Breast epithelium (tissue), 4 donors: ENCODE results near the gene EXOC3L1. TPM values are rescaled to one million over a fixed set of nuclear protein-coding genes. Genes with fewer than 3 reads are reported as not detected.
A peak's percentile ranks its signal among the peaks of the same experiment; 100 is the strongest.

Experiments
- DNase-seq, 2 donors: peaks; one replicate each; pipeline ENCODE4 v3.0.0-alpha.2; 2019; ENCODE audit warnings: low spot score in 2 of 2
- H3K27ac ChIP-seq, 2 donors: fragments of 200-600 bp; sonication (generic) in 1 of 2; one replicate each; pipeline ENCODE4 v1.5.1; 2016 to 2019; ENCODE audit warnings: mild to moderate bottlenecking in 1 of 2
- H3K27me3 ChIP-seq, 2 donors: fragments of 200-600 bp; sonication (generic) in 1 of 2; one replicate each; pipeline versions ENCODE4 v1.5.1 to v1.6.0; 2017 to 2019; ENCODE audit warnings: control low read depth in 1 of 2, mild to moderate bottlenecking in 1 of 2
- H3K36me3 ChIP-seq: fragments of 200-600 bp; one replicate; pipeline ENCODE4 v1.5.1; 2019
- H3K4me1 ChIP-seq, 2 donors: fragments of 200-600 bp; sonication (generic); one replicate each; pipeline ENCODE4 v1.5.1; 2016 to 2019; ENCODE audit warnings: control low read depth in 1 of 2
- H3K4me3 ChIP-seq, 3 donors: fragments of 200-600 bp; sonication (generic); 1 replicate in 2 of 3; 2 replicates in 1 of 3; pipeline ENCODE4 v1.5.1; 2016 to 2019; ENCODE audit warnings: mild to moderate bottlenecking in 3 of 3, moderate library complexity in 2 of 3
- H3K9me3 ChIP-seq, 2 donors: fragments of 200-600 bp; sonication (generic) in 1 of 2; one replicate each; pipeline ENCODE4 v1.5.1; 2016 to 2019; ENCODE audit warnings: control low read depth in 1 of 2
- POLR2A ChIP-seq: fragments of 450-650 bp; IDR thresholded peaks from one replicate; pipeline ENCODE4 v1.6.1; 2016; ENCODE audit warnings: antibody characterized with exemption, mild to moderate bottlenecking, moderate library complexity
- POLR2AphosphoS5 ChIP-seq, 3 donors: sonication (generic); formaldehyde crosslinking; IDR thresholded peaks; one replicate each; pipeline ENCODE4 v1.6.1; 2017; ENCODE audit warnings: antibody characterized with exemption in 3 of 3
- intact Hi-C: fragments of 100-400 bp; cut with DNase I; formaldehyde crosslinking; loops from one replicate; pipeline ENCODE4 v1.15.1; 2023; ENCODE audit warnings: low total_unique reads
- total RNA-seq, 3 donors: library from RNA; depleted of rRNA; stranded (reverse); fragments of >200 nt; gene quantifications; one replicate each; pipeline ENCODE4 v1.1.0, GENCODE V29; 2016
- TF ChIP-seq, protein P1 (sequence below), 3 donors: fragments of 450-650 bp; IDR thresholded peaks; one replicate each; pipeline ENCODE4 v1.5.1; 2016 to 2017; ENCODE audit warnings: antibody characterized with exemption in 3 of 3, mild to moderate bottlenecking in 3 of 3, moderate library complexity in 3 of 3

EXOC3L1 gene
- total RNA-seq, 3 donors from 2014 or later: 1.1 to 3.6 (median 2.2) TPM

DNA sequence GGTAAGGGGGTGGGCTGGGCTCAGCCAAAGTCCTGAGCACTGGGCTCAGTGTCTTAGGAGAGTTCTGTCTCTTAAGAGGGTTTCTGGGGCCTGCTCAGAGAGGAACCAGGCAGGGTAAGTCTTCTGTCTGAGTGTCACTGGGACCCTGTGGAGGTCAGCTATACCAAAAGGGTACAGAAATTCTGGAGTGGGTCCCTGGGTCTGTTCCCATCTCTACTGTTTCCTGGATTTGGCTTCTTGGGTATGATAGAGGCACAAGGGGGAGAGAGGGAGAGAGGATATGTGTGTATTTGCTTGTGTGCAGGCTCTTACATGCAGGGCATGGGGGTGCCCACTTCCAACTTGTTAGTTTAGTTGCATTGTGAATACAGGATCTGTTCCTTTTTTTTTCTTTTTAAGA is 3.6 kb upstream of the EXOC3L1 start:
- intact Hi-C loops: no loop called here

DNA sequence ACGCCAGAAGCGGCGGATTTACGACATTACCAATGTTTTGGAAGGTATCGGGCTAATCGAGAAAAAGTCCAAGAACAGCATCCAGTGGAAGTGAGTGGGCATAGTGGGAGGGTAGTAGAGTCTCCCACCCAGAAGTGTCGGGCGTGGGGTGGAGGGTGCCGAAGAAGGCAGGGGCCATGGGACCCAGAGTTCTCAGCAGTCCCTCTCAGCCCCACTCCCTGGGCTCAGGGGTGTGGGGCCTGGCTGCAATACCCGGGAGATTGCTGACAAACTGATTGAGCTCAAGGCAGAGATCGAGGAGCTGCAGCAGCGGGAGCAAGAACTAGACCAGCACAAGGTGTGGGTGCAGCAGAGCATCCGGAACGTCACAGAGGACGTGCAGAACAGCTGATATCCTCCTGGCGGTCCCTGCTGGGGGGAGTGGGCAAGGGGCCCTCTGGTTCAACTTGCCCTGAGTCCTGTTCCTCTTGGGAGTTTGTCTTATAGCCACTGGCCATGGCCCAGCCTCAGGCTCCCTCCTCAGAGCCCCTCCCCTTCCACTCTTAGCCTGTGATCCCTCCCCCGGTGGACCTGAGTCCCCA is 2.9 kb upstream of the EXOC3L1 start:
- no peak for DNase-seq
- Histone ChIP-seq H3K9me3 (no peaks in the 10 kb centered on the region), H3K4me3 (peak overlapping the region; percentile 85 to 94 (median 93)), H3K27me3 (no peaks in the 10 kb centered on the region), H3K4me1 (peaks cover 5 to 17% of the 10 kb centered on the region in 2 donors), H3K36me3 (no peaks in the 10 kb centered on the region), H3K27ac (peak overlapping the region in 1 of 2 donors; percentile 69)
- no peak for TF ChIP-seq POLR2A
- TF ChIP-seq, protein P1, sequence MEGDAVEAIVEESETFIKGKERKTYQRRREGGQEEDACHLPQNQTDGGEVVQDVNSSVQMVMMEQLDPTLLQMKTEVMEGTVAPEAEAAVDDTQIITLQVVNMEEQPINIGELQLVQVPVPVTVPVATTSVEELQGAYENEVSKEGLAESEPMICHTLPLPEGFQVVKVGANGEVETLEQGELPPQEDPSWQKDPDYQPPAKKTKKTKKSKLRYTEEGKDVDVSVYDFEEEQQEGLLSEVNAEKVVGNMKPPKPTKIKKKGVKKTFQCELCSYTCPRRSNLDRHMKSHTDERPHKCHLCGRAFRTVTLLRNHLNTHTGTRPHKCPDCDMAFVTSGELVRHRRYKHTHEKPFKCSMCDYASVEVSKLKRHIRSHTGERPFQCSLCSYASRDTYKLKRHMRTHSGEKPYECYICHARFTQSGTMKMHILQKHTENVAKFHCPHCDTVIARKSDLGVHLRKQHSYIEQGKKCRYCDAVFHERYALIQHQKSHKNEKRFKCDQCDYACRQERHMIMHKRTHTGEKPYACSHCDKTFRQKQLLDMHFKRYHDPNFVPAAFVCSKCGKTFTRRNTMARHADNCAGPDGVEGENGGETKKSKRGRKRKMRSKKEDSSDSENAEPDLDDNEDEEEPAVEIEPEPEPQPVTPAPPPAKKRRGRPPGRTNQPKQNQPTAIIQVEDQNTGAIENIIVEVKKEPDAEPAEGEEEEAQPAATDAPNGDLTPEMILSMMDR (IDR thresholded peaks at IDR 0.05): no peak
- TF ChIP-seq POLR2AphosphoS5 (IDR thresholded peaks at IDR 0.05): no peak
- intact Hi-C loops: no loop called here

More for the DNA sequence above, 3.6 kb upstream of the EXOC3L1 start:
- Histone ChIP-seq H3K27me3 (no peaks in the 10 kb centered on the region), H3K4me1 (peaks cover 5 to 24% of the 10 kb centered on the region in 2 donors), H3K9me3 (no peaks in the 10 kb centered on the region), H3K4me3 (peak overlapping the region; percentile 85 to 94 (median 93)), H3K27ac (no peak overlapping the region), H3K36me3 (no peaks in the 10 kb centered on the region)
- DNase-seq: no peak
- TF ChIP-seq, protein P1 (IDR thresholded peaks at IDR 0.05): no peak
- TF ChIP-seq POLR2AphosphoS5 (IDR thresholded peaks at IDR 0.05) (no peak), POLR2A (no peak)

DNA sequence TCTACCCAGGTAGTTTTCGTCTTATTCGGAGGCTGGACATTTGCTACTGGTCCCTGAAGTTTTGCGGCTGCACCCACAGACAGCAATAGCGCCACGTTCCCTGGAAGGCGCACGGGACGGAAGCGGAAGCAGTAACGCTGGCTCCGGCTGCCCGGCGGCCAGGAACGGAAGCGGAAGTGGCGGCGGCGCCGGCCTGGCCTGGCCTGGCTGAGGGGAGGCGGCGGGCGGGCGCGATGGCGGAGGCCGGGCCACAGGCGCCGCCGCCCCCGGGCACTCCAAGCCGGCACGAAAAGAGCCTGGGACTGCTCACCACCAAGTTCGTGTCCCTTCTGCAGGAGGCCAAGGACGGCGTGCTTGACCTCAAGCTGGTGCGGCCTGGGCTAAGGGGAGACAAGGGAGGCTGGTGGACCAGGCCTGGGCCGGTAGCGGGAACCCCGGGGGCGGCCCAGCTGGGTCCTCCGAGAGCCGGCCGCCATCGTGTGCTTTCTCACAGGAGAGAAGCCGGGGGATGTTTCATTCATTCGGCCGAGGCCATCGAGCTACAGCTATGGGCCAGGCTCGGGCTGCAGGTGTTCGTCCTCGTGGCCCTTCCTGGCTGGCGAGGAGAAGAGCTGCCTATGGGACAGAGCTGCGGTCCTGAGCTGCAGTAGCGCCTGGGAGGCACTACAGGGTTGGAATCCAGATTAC is 2.2 kb upstream of the EXOC3L1 start, which contains the start of gene E2F4:
TSS of gene E2F4 (plus strand) at position 161 of the 687 bp plus-strand sequence. CDS start at position 234, 73 bp downstream.
- H3K4me1 ChIP-seq: peaks cover 5 to 15% of the 10 kb centered on the region in 2 donors

DNA sequence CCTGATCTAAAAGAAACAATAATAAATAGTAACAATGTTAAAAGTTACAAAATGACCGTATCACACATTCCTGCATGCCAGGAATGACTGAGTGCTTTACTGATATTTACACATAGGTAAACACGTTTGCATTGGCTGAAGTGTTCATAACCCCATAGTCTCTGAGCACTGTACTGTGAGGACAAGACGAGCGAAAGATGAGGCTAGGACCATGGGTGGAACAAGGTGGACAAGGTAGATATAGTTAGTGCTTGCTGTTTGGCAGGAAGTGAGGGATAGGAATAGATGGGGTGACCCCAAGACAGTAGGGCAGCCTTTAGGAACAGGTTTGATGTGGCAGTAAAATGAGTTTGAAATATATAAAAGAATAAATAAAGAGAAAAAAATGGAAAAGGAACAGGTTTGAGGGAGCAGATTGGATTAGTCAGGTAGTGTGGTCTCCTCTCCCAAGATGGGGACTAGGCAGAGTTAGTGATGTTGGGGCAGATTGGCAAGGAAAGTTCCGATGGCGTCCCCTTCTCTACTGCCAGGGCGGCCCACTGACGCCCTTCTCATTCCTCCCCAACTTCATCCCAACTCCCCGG is 1.6 kb upstream of the EXOC3L1 start:
- H3K27ac ChIP-seq: no peak overlapping the region
- intact Hi-C loops: no loop called here
- TF ChIP-seq POLR2AphosphoS5 (IDR thresholded peaks at IDR 0.05) (no peak), POLR2A (no peak)
- TF ChIP-seq, protein P1 (IDR thresholded peaks at IDR 0.05): no peak
- peak overlapping the region in 2 of 3 donors; percentile 85 to 93 for H3K4me3 ChIP-seq
- no peaks in the 10 kb centered on the region for H3K9me3 ChIP-seq
- no peaks in the 10 kb centered on the region for H3K27me3 ChIP-seq
- no peak for DNase-seq
- no peaks in the 10 kb centered on the region for H3K36me3 ChIP-seq
- peaks cover 5 to 15% of the 10 kb centered on the region in 2 donors for H3K4me1 ChIP-seq

More for the DNA sequence above, 2.2 kb upstream of the EXOC3L1 start, which contains the start of gene E2F4:
- intact Hi-C loops: no loop called here
- Histone ChIP-seq H3K36me3 (no peaks in the 10 kb centered on the region), H3K27me3 (no peaks in the 10 kb centered on the region), H3K9me3 (no peaks in the 10 kb centered on the region), H3K4me3 (peak within 1 kb of the TSS; percentile 85 to 94 (median 93)), H3K27ac (peak within 1 kb of the TSS; percentile 69 to 70)
- peak; percentile 85 to 90 for DNase-seq
- TF ChIP-seq POLR2A: no peak
- peak; percentile 74 to 84 (median 84) for TF ChIP-seq POLR2AphosphoS5 (IDR thresholded peaks at IDR 0.05)

DNA sequence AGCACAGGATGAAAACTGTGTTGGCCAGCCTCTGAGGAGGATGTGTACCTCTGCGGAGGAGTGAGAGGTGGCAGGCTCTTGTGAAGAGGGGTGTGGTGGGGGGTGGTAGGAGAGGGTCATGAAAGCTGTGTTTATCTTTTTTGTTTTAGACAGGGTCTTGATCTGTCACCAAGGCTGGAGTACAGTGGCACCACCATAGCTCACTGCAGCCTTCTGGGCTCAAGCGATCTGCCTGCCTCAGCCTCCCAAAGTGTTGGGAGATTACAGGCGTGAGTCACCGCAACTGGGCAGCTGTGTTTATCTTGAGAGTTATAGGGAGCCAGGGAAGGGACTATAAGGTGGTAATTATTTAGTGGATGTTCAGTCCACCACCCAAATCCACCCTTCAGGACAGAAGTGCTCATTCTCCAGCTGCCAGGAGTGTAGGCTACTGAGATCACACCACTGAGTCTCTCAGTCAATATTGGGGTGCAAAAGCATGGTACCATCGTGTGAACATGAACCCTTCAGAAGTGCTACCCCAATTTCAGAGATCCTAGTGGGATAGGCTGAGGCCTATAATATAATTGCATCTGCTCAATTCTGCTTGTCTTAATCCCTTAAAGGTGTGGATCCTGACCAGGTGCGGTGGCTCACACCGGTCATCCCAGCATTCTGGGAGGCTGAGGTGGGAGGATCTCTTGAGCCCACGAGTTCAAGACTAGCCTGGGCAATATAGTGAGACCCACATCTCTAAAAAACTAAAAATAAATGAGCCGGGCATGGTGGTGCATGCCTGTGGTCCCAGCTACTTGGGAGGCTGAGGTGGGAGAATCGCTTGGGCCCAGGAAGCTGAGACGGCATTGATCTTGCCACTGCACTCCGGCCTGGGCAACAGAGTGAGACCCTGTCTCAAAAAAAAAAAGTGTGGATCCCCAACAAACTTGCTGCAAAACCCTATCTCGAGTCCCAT is 788 bp upstream of the EXOC3L1 start:
- intact Hi-C loops: no loop called here
- no peak for DNase-seq
- Histone ChIP-seq H3K9me3 (no peaks in the 10 kb centered on the region), H3K4me3 (no peak overlapping the region), H3K36me3 (no peaks in the 10 kb centered on the region), H3K27me3 (no peaks in the 10 kb centered on the region), H3K27ac (no peak overlapping the region), H3K4me1 (peaks cover 6 to 15% of the 10 kb centered on the region in 2 donors)
- TF ChIP-seq POLR2A: no peak
- no peak for TF ChIP-seq POLR2AphosphoS5 (IDR thresholded peaks at IDR 0.05)
- TF ChIP-seq, protein P1 (IDR thresholded peaks at IDR 0.05): no peak
